SK-N-MC (cell line): ENCODE data around the gene HORMAD2.

Source experiments
- DNase-seq: peaks from one replicate; pipeline ENCODE4 v3.0.0-alpha.2; 2011; ENCODE audit warnings: low read depth, low spot score
- H3K27ac ChIP-seq: fragments of 200-600 bp; sonication (generic); 2 replicates; pipeline ENCODE4 v1.5.1; 2016; ENCODE audit warnings: mixed run types
- H3K36me3 ChIP-seq: fragments of 200-600 bp; sonication (generic); 2 replicates; pipeline ENCODE4 v1.6.1; 2017; ENCODE audit warnings: antibody characterized with exemption, low read length, mixed read lengths; ENCODE audit not compliant: insufficient read depth
- H3K4me3 ChIP-seq: fragments of 200-600 bp; sonication (generic); 2 replicates; pipeline ENCODE4 v1.5.1; 2016
- H3K9ac ChIP-seq: fragments of 200-600 bp; sonication (generic); 2 replicates; pipeline ENCODE4 v1.8.0; 2017; ENCODE audit warnings: mixed run types, mixed read lengths; ENCODE audit not compliant: insufficient read length
- H3K9me3 ChIP-seq: fragments of 200-600 bp; sonication (generic); 2 replicates; pipeline ENCODE4 v1.6.1; 2017; ENCODE audit warnings: low read depth, mild to moderate bottlenecking, antibody characterized with exemption, low read length, moderate library complexity, mixed read lengths
- EZH2 ChIP-seq: fragments of 200-600 bp; sonication (generic); IDR thresholded peaks from one replicate; pipeline ENCODE4 v1.6.1; 2017; ENCODE audit warnings: antibody characterized with exemption
- FOXP2 ChIP-seq: optimal IDR thresholded peaks from 2 replicates; pipeline ENCODE3; 2011; ENCODE audit warnings: mild to moderate bottlenecking, moderate library complexity; ENCODE audit not compliant: insufficient read depth; ENCODE audit errors: extremely low read length, control extremely low read depth
- POLR2AphosphoS5 ChIP-seq: IDR thresholded peaks from 2 replicates; pipeline ENCODE4 v1.6.1; 2012; ENCODE audit warnings: mild to moderate bottlenecking, low read depth, low read length, borderline replicate concordance

Gene HORMAD2

GRCh38 chr22:30185129-30185528 lies 104.9 kb downstream of the HORMAD2 start:
- TF ChIP-seq EZH2, result no peak
- TF ChIP-seq FOXP2, result no peak
- TF ChIP-seq POLR2AphosphoS5, result no peak
- H3K9ac ChIP-seq, result no peak overlapping the region

DNA sequence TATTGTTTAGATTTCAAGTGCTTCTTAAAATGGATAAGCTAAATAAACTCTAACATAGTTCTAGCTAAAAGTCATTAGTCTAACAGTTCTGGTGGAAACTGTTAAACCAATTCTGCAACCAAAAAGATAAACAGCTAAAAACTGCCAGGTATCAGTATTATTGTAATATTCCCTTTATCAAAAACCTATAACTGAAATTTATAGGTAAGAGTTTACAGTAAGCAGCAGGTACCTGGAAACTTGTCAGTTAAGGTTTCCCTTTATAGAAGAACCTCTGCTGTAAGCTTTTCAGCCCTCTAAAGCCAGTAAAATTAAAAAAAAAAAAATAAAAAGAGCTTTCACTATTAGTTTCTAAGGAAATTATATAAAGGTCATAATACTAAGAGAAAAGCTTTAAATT lies 105.3 kb downstream of the HORMAD2 start:
- Histone ChIP-seq H3K9me3 (no peaks in the 10 kb centered on the region), H3K9ac (no peak overlapping the region), H3K4me3 (no peak overlapping the region), H3K36me3 (no peaks in the 10 kb centered on the region), H3K27ac (no peak overlapping the region)
- no peak for DNase-seq
- TF ChIP-seq POLR2AphosphoS5 (no peak), EZH2 (no peak), FOXP2 (no peak)

More at GRCh38 chr22:30185129-30185528, 104.9 kb downstream of the HORMAD2 start:
- Histone ChIP-seq H3K4me3 (no peak overlapping the region), H3K9me3 (no peaks in the 10 kb centered on the region), H3K36me3 (no peaks in the 10 kb centered on the region), H3K27ac (no peak overlapping the region)
- no peak for DNase-seq

- Histone ChIP-seq H3K36me3 (no peaks in the 10 kb centered on the region), H3K9me3 (no peaks in the 10 kb centered on the region), H3K9ac (no peak overlapping the region), H3K27ac (no peak overlapping the region), H3K4me3 (no peak overlapping the region)
- no peak for TF ChIP-seq EZH2
- no peak for TF ChIP-seq FOXP2
- TF ChIP-seq POLR2AphosphoS5, result no peak
- no peak for DNase-seq
Observed at GRCh38 chr22:30186041-30186440, 105.8 kb downstream of the HORMAD2 start.

- no peak overlapping the region for H3K27ac ChIP-seq
- DNase-seq, result no peak
- no peak overlapping the region for H3K9ac ChIP-seq
- no peak overlapping the region for H3K4me3 ChIP-seq
- H3K9me3 ChIP-seq, result no peaks in the 10 kb centered on the region
- TF ChIP-seq POLR2AphosphoS5 (no peak), FOXP2 (no peak), EZH2 (no peak)
- H3K36me3 ChIP-seq, result no peaks in the 10 kb centered on the region
Observed at GRCh38 chr22:30186510-30186909, 106.2 kb downstream of the HORMAD2 start.

- Histone ChIP-seq H3K36me3 (no peaks in the 10 kb centered on the region), H3K9me3 (no peaks in the 10 kb centered on the region), H3K9ac (no peak overlapping the region), H3K27ac (no peak overlapping the region), H3K4me3 (no peak overlapping the region)
- no peak for DNase-seq
- TF ChIP-seq POLR2AphosphoS5 (no peak), EZH2 (no peak), FOXP2 (no peak)
Observed at GRCh38 chr22:30187094-30187493, 106.8 kb downstream of the HORMAD2 start.

- DNase-seq, result no peak
- Histone ChIP-seq H3K9ac (no peak overlapping the region), H3K36me3 (no peaks in the 10 kb centered on the region), H3K4me3 (no peak overlapping the region), H3K27ac (no peak overlapping the region), H3K9me3 (no peaks in the 10 kb centered on the region)
- TF ChIP-seq FOXP2 (no peak), EZH2 (no peak), POLR2AphosphoS5 (no peak)
Observed at GRCh38 chr22:30187529-30188407, 107.5 kb downstream of the HORMAD2 start.

GRCh38 chr22:30188911-30189310 lies 108.6 kb downstream of the HORMAD2 start:
- TF ChIP-seq FOXP2, result no peak
- no peak for TF ChIP-seq EZH2
- no peak for TF ChIP-seq POLR2AphosphoS5
- Histone ChIP-seq H3K4me3 (no peak overlapping the region), H3K9me3 (no peaks in the 10 kb centered on the region), H3K36me3 (no peaks in the 10 kb centered on the region), H3K27ac (no peak overlapping the region), H3K9ac (no peak overlapping the region)
- DNase-seq, result no peak

- Histone ChIP-seq H3K9me3 (no peaks in the 10 kb centered on the region), H3K4me3 (no peak overlapping the region), H3K27ac (no peak overlapping the region), H3K36me3 (no peaks in the 10 kb centered on the region), H3K9ac (no peak overlapping the region)
- no peak for DNase-seq
- TF ChIP-seq EZH2, result no peak
- TF ChIP-seq FOXP2, result no peak
- TF ChIP-seq POLR2AphosphoS5, result no peak
Observed at GRCh38 chr22:30190574-30190973, 110.3 kb downstream of the HORMAD2 start.

DNA sequence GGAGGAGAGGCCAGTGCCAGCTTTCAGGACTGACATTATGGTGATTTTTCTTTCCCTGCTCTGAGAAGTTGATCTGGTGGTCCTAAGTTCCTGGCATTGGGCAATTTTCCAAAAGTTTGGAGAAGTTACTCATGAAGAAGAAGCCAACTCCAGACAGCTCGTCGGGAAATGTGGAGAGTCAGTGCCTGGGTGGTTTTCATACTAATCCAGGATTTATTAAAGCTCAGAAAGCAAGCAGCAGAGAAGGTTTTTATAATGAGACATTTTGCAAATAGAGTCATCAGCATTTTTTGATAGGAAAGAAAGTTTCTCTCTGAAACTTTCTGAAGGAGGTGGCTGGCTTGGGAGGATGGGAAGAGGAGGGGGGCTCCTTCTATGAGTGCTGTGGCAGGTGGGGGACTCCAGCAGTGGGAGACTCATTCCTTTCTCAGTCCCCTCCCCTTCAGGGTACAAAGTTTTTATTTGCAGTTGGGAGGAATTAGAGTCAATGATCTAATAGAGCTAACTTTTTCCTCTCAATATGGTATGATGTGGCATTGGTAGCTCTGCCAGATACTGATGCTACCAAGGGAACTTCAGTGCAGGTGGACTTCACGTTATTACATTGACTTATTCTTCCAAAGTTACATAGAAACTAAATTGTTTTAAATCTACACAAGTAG lies 110.9 kb downstream of the HORMAD2 start:
- H3K36me3 ChIP-seq, result no peaks in the 10 kb centered on the region
- no peaks in the 10 kb centered on the region for H3K9me3 ChIP-seq
- H3K27ac ChIP-seq, result no peak overlapping the region
- TF ChIP-seq EZH2, result no peak
- no peak for TF ChIP-seq FOXP2
- TF ChIP-seq POLR2AphosphoS5, result no peak
- DNase-seq, result no peak
- H3K9ac ChIP-seq, result no peak overlapping the region
- no peak overlapping the region for H3K4me3 ChIP-seq
